Measurements from ENCODE around the gene PACSIN3.
"Not testable (repeated sequence)": the region's sequence is repeated elsewhere in the genome, so short reads cannot be mapped to it uniquely, and the experiment has no call there.

Gene PACSIN3

DNA sequence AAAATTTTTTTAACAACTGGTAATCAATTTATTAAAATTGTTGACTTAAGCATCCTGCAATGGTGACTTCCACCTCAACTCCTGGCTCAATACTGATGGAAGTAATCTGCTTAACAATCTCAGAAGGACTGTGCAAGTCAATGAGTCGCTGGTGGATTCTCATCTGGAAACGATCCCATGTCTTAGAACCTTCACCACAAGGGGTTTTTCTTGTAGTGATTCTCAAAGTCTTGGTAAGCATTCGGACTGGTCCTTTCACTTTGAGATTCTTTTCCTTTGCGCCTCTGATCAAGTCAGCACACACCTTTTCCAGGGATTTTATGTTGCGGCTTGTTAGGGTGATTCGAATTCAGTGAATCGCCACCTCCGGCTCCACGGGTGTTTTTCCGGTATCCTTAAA lies 4.9 kb upstream of the PACSIN3 start:
- not testable (repeated sequence) for DNase-seq

DNA sequence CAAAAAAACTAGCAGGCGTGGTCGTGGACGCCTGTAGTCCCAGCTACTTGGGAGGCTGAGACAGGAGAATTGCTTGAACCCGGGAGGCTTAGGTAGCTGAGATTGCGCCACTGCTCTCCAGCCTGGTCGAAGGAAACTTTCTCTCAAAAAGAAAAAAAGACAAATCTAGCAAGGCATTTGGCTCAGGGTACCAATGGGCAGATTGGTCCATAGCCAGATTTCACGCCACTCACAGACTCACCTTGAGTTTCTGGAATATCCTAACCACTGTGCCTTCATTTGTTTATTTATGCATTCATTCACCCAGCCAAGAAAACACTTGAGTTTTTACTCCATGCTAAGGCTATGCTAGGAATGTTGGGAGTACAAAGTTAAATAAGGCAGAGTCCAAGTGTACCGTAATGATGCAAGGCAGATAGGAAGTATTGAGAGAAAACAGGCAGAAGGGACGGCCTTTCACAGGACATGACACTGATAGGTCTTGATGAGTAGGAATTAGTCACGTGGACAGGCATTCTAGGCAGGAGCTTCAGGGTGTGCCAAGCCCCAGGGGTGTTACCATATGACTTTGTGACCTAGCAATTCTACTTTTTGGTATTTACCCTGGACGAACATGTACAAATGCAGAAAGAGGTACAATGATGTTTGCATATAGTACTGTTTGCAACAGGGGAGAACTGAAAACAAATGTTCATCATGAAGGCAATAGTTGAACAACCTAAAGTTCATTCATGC lies 3.0 kb upstream of the PACSIN3 start:
- DNase-seq: no peak

DNA sequence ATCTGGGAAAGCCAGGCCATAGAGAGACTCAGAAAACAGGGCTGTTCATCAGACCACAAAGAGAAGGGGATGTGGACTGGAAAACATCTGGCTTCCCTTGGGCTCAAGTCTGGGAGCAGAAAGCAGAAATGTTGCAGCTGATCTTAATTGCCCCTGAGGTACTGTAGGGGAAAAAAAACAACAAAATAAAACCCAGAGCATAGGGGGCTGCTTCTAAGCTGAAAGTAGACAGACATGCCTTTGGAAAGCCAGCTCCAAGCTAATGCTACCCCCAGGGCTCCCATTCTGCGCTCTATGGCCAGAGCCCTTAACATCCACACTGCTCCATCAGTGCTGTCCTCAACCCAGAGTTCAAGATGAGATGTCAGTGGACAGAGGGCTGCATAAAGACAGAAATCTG lies 2.0 kb upstream of the PACSIN3 start:
- DNase-seq: no peak

DNA sequence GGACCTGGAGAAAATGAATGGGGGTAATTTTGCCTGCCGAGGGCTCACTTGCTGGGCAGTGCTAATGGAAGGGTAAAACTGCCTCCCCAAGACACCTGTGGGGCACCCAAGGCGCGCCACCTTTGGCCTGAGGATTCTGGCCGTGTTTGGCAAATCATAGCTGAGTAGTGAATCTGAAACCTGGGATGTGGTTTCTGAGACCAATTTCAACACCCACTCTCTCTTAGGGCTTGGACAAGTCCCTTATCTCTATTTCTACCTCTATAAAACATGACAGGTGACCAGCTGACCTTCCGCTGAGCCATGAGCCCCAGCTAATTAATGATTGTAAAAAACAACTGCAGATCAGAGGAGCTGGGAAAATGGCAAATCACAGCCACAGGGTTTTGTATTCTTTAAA lies 1.5 kb upstream of the PACSIN3 start:
- no peak for DNase-seq

DNA sequence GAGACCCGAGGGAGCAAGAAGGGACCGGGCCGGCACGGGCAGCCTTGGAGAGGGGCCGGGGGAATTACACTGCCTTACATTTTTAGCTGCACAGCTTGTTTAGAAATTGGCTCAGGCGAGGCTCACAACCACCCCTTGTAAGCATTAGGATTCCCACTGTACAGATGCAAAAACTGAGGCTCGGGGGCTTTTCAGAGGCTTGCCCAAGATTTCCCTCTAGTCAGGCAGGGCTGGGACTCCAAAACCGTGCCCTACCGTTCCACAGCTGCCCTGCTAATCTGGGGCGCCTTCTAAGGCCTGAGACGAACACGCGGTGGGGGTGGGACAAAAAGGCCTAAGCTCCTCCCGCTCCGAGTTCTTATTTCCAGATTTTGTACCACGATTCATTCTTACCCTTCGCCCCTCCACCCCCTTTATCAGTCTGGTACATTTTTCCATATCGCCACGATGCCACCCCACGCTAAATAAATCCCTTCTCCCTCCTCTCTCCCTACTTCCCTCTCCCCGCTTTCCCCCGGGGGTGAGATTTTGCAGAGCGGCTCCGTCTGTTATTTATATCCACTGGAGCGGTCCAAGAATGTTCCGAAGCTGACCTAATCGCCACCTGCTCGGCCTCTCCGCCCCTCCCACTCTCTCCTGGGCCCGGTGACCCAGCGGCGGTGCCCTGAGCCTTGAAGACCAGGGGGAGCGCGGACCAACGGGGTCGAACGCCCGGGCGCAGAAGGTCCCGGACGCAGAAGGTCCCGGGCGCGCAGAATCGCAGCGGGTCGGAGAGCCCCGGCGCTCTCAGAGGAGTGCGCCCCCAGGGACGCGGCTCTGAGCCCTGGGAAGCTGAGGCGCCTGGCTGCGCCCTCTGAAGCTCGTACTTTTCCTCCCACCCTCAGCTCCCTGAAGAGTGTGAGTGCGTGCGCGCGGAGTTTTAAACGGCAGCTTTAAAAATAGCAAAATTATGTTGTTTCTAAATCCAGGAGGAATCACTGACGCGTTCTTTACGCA lies 764 bp upstream of the PACSIN3 start:
- DNase-seq: no peak

DNA sequence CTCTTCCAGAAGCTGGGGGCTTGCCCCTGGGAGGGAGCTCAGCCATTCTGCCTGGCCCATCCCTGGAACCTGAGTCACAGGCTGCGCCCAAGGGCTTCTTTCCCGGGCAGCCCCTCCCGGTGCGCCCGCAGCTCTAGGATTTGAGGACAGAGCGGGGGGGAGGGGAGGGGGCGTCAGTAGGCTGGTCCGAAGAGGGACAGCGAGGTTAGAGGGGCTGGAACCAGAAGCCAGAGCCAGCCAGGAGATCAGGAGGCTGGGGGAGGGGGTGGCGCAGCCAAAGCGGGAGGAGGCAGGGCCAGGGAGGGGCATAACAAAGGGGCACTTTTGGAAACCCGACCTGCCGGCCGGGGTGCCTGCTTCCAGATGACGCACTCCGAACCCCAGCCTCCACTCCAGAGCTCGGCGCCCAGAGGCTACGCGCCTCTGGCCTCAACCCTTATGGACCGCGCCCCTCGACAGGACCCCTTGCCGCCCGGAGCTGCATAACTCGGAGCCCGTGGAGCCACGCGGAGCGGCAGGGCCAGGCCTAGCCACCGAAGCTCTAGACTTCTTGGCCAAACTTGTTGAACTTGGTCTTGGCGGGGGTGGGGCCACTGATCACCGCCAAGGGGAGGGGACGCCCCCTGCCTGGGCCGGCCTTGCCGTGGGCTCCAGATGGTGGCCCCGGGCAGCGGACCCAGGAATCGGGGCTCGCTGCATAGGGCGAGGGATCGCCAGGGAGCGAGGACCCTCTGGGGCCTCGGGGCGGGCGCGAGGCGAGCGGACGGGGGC lies 744 bp downstream of the PACSIN3 start:
- DNase-seq: no peak

DNA sequence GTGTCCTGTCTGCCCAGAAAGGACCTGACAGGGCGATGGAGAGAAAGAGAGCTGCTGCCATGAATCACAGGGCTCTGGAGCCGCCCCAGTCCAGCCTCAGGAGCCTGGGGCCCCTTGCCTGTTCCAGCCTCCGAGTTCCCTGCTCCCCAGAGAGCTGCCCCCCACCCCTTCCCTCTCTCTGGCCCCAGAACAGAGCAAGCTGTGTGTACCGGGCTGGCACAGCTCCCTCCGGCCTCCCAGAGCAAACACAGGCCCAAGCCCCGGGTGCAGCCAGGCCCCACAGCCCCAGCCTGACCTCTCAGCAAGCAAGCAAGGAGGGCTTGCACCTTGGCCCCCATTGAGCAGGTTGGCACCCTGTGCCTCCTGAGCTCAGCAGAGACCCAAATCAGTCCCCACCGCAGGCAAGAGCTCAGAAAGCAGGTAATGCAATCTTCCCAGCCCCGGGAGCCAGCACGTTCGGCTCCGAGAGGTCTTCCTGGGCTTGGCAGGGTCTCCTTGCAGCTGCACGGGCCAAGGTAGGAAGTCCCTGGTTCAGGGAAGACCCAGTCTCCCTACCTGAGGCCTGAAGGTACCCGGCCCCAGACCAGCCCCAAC lies 1.4 kb downstream of the PACSIN3 start:
- DNase-seq: no peak

DNA sequence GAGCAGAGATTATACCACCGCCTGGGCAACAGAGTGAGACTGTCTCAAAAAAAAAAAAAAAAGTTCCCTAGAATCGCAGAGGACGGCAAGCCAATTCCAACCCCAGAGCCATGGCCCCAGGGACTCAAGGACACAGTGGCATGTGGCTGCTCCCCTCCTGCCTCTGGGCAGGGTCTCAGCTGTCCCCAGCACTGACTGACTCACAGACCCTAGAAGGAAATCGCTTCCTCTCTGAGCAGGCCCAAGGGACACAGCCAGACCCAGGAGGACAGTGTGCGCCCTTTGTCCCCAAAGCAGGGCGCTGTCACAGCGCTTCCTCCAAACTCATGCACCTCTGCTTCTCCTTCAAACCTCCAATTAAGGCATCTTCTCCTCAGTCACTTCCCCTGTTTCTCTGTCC lies 2.3 kb downstream of the PACSIN3 start:
- no peak for DNase-seq

DNA sequence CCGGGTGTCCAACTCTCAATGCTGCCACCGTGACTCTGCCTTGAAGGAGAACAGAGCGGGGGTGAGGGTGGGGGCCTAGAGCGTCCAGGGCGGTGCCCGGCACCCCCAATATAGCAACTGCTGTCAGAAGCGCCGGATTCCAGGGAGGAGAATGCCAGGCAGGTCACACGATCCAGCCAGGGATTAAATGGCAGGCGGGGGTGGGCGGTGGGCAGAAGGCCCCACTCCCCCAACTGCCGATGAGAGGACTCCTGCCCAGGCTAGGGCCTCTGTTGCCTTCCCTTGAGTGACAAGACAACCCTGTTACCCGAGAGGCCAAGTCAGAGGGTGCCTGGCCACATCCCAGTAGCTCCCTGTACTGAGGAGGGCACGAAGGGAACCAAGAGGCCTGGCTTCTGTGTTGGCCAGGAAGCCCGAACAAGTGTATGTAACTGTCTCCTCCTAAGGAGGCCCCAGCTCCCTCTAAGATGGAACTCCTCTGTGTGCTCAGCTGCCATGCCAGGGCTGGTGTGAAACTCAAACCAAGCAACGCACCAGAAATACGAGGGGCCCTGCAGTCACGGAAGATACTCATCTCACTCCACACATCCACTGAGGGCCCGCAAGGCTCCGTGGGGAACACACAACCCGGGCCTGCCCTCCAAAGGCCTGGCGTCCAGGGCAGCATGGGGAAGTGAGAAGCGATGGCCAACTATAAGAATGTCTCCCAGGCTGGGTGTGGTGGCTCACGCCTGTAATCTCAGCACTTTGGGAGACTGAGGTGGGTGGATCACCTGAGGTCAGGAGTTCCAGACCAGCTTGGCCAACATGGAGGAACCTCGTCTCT lies 3.0 kb downstream of the PACSIN3 start:
- DNase-seq: no peak

DNA sequence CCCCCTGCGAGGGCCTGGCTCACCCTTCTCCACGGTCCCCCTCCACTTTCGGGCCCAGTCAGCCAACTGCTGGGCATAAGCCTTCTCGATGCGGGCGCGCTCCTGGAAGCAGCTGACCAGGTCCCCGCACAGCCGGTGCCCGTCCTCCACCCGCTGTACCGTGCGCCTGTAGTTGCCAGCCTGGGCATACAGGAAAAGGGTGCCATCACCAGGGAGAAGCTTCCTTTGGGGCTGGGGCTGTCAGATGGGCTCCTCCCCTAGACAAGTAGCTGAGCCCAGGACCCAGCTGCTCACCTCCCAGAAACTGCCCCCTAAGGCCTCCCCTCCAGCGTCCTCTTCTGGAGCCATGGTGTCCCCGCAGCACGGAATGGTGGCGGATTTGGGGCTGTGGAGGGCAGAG lies 3.9 kb downstream of the PACSIN3 start:
- no peak for DNase-seq

DNA sequence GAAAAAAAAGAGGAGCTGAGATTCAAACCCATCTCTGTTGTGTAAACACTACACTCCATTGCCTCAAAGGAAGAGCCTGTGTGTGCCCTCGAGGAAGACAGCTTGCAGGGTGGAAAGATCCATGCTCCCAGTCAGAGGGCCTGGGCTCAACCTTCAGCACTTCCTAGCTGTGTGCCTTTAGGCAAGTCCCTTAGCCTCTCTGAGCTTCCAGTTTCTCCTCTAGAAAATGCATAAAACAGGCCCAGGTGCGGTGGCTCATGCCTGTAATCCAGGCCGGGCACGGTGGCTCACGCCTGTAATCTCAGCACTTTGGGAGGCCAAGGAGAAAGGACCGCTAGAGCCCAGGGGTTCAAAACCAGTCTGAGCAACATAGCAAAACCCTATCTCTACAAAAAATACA lies 5.0 kb downstream of the PACSIN3 start:
- no peak for DNase-seq

DNA sequence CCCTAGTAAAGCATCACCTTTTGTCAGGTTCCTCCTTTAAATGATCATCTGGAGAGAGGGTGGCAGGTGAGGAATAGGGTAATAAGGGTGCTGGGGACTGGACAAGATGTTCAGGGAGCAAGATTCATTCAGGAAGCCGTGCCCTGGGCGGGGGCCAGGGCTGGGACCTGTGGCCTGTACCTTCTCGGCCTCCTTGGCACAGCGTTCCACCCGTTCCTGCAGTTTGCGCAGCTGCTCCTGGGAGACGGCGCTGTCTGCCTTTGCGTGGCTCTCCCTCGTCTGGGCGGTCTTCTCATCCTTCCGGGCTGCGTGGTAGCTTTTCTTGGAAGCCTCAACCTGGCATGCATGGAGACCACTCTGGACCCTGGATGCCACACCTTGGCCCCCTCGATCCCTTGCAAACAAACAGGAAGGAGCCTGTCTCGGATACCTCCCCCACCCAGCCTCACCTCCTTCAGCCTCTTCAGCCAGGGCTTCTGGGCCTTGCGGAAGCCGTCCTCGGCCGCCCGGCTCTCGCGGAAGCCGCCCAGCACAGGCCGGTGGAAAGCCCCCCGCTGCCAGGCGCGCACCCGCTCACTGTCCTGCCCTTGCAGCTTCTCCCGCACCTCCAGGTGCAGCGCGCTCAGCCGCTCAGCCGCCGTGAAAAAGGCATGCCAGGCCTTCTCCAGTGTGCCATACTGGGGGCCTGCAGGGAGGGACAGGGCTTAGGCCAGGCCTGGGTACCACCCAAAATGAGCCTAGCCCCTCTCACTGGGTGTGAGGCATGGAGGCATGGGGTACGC lies 6.0 kb downstream of the PACSIN3 start:
- no peak for DNase-seq

DNA sequence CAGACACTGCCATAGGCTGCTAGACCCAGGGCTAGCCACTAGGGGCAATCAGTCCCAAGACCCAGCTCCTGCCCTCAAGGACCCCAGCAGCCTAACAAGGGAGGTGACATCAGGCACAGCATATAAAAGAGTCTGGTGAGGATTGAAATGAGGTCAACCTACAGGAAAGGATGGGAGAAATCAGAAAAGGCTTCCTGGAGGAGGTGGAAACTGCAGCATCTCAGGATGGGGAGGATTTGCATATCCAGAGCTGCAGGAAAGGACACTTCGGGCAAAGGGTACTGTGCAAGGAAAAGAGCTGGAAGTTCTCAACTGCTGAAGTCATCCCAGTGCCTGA lies 6.6 kb downstream of the PACSIN3 start:
- peak; percentile 32 for DNase-seq

DNA sequence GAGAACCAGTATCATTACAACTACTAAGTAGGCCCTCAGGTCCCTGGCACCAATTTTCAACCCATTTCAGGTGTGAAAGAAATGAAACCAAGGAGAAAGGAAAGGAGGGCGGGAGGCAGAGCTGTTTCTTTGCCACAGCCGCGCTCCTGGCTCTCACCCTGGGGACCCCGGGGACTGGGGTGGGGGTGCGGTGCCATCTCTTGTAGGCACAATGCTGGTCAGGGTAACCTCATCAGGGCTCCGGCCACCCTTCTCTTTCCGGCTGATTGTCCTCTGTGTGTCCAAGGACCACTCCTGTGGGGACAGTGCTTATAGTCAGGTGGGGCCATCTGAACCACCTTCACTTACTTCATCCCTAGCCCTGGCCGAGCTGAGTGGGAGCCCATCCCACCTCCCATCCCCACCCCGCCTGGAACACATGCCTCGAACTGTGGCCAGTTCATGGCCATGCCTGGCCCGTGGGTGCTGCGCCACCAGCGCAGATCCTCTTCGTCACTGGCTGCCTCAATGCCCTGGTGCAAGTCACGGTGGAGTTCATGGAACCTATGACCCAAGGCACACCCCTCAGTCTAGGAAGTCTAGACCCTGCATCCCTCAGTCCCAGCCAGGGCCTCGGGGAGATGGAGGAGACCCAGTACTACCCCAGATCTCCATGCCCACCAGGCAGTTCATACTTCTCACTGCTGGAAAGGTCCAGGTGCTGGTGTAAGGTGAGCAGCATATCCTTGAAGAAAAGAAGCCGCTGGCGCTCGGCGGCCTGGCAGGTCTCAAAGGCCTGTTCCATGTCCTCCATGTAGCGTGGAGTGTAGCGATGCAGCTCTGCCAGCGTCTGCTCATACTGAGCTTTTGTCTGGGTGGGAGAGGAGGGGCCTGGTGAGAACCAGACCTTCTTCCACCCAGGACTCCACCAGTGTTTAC lies 7.2 kb downstream of the PACSIN3 start:
- DNase-seq: no peak

DNA sequence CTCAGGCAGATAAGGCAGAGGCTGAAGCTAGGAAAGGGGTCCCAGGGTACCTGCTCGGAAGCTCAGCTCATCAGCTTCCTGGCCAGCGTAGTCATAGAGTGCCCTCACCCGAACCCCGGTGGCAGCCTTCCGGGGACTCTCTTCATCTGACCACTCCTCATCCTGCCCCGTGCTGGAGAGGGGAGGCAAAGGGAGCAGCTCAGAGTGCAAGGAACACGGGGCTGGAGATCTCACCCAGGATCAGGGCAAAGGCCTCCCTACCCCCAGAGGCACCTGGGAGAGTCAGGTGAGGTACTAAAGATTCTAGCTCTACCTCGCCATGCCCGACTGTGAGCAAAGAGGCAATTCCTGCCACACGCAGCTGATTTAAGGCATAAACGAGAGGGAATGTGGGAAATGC lies 7.9 kb downstream of the PACSIN3 start:
- DNase-seq: no peak

DNA sequence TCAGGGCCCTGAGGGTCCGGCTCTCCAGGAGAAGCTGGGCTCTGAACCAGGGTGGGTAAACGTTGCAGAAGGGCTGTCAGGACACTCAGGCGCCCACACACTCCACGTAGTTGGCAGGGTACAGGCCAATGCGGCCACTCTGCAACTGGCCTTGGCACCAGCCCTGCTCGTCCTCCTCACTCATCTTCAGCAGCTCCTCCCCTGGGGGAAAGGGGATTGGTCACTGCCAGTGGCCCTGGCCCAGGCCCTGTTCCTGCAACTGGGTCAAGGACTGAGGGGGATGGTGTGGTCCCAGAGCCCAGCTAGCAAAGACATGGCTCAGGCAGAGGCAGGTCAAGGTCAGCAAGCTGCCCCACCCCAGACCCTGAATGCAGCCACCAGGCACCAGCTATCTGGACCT lies 8.4 kb downstream of the PACSIN3 start:
- DNase-seq: no peak

DNA sequence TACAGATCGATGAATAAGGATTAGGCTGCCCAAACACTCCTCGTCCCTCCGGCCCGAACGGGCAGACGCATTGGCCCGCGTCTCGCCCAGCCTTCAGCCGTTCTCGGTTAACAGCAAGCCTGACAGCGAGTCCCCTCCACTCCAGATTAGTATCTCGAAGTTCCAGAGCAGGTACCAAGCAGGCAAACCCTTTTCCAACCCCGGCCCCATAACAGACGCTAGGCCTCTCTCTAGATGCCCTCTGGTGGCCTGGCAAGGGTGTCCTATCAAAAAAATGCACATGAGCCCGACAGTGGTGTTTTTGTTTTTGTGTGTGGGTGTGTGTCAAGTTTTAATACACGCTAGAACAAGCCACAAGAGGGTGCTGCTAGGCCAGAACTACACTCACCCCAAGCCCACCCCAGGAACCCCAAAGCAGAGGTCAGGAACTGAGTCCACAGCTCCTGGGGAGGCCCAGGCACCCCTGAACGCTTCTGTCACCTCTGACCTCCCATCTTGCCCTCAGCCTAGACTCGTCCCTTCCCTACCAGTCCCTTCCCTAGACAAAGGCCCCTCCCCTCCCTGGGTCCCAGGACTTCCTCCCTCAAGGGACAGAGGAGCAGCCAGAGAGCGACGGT lies 8.9 kb downstream of the PACSIN3 start:
- DNase-seq: peak; percentile 55

DNA sequence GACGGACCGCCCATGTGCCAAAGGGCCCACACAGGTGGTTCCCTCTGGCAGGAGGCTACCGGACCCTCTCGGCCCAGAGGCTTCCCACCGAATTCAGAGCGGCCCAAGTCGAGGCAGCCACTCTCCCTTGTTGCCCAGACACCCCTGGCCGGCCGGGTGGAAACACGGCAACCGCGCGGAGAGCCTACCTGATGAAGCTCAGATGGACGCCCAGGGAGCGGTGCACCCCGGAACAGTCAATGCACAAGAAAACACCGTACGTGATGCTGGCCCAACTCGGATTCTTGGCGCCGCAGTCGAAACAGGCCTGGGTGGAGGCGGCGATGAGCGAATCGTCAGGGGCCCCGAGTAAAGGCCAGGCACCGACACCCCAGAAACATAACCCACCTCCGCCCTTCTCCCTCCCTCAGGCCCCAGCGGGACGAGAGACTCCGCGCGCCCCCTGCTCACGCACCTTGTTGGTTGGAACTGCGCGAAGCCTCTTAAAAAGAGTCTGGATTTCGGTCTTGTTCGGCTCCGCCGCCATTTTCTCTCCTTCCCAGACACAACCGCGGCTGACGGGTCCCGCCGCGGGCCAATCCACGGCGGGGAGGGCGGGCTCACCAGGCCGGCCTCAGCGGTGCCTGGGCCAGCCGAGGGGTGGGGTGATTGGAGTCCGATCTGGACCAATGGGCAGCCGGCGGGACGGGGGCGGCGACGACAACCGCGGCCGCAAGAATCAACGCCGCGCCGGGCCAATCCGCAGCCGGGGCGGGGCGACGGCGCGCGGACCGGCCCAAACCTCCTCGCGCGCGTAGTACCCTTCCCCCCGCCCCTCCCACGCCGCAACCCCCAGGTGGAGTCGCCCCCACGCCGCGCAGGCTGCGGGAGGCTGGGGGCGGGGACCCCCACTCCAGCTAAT lies 9.7 kb downstream of the PACSIN3 start, which contains the start of gene ARFGAP2:
Gene ARFGAP2, minus strand, starts transcription at position 552 of the 901 bp plus-strand sequence. Its CDS starts 26 bp downstream, at position 526.
- DNase-seq: peak; percentile 95

All from NK-92 treated with Interleukin-12 subunit alpha and Interleukin-12 subunit beta, amount 100 ng/mL, for 24 hours (cell line).